22Rv1 (cell line): ENCODE data around the gene JMY.

Source experiments
- H3K27ac ChIP-seq: fragments of 450-650 bp; 2 replicates; pipeline ENCODE4 v1.5.1; 2017
- ZFX ChIP-seq: fragments of 450-650 bp; IDR thresholded peaks from 2 replicates; pipeline ENCODE4 v1.6.1; 2017; ENCODE audit warnings: antibody characterized with exemption, borderline replicate concordance
- TF ChIP-seq, protein P1 (sequence below): fragments of 450-650 bp; IDR thresholded peaks from 2 replicates; pipeline ENCODE4 v1.5.1; 2017; ENCODE audit warnings: mild to moderate bottlenecking

Gene JMY

GRCh38 chr5:79225026-79225425, 10.9 kb upstream of the JMY start:
- TF ChIP-seq, protein P1, sequence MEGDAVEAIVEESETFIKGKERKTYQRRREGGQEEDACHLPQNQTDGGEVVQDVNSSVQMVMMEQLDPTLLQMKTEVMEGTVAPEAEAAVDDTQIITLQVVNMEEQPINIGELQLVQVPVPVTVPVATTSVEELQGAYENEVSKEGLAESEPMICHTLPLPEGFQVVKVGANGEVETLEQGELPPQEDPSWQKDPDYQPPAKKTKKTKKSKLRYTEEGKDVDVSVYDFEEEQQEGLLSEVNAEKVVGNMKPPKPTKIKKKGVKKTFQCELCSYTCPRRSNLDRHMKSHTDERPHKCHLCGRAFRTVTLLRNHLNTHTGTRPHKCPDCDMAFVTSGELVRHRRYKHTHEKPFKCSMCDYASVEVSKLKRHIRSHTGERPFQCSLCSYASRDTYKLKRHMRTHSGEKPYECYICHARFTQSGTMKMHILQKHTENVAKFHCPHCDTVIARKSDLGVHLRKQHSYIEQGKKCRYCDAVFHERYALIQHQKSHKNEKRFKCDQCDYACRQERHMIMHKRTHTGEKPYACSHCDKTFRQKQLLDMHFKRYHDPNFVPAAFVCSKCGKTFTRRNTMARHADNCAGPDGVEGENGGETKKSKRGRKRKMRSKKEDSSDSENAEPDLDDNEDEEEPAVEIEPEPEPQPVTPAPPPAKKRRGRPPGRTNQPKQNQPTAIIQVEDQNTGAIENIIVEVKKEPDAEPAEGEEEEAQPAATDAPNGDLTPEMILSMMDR: no peak
- H3K27ac ChIP-seq: no peak overlapping the region

DNA sequence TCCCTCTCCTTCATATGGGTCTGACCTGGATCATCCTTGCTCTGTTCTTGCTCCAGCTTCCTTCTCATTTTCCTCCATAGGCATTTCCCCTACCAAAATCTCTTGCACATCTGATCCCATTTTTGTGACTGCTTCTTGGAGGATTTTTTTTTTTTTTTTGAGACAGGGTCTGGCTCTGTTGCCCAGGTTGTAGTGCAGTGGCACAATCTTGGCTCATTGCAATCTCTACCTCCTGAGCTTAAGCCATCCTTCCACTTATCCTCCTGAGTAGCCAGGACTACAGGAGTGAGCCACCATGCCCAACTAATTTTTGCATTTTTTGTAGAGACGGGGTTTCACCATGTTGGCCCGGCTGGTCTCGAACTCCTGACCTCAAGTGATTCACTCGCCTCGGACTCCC, 10.5 kb upstream of the JMY start:
- TF ChIP-seq, protein P1: no peak
- no peak for TF ChIP-seq ZFX
- H3K27ac ChIP-seq: no peak overlapping the region

GRCh38 chr5:79227484-79228025, 8.4 kb upstream of the JMY start:
- no peak for TF ChIP-seq ZFX
- TF ChIP-seq, protein P1: no peak
- H3K27ac ChIP-seq: no peak overlapping the region

- H3K27ac ChIP-seq: no peak overlapping the region
- no peak for TF ChIP-seq ZFX
- TF ChIP-seq, protein P1: no peak
These were observed 6.4 kb upstream of the JMY start for GRCh38 chr5:79229357-79230174.

DNA sequence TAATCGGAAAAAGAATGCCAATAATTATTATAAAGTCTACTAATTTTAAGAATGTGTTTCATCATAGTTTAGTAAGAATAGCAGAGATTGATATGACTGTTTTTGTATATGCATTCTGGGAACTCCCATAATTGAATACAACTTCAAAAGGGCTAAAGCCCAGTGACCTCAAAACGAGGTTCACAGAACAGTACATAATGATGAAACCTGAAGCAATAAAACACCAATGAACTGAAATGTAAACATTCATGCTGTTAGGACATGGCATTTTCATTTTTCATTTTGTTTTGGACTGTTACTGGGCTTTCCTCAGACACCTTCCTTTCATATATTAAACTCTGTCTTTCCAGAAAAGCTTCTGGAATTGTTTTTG, 684 bp upstream of the JMY start:
- peak overlapping the region; percentile 81 for H3K27ac ChIP-seq
- TF ChIP-seq ZFX: no peak
- TF ChIP-seq, protein P1: no peak

GRCh38 chr5:79236362-79236969, 535 bp downstream of the JMY start:
- peak overlapping the region; percentile 81 for H3K27ac ChIP-seq
- TF ChIP-seq, protein P1: no peak
- no peak for TF ChIP-seq ZFX
